ENCODE results near the gene SSU72. TPM values are rescaled to one million over a fixed set of nuclear protein-coding genes. Genes with fewer than 3 reads are reported as not detected.

Gene SSU72
- total RNA-seq, 1 donor from 2014 or later: 94.1 TPM

- Mint-ChIP-seq H3K4me3 (no peak overlapping the region), H3K27ac (no peak overlapping the region), H3K36me3 (peaks cover 26% of the 10 kb centered on the region), H3K9me3 (no peaks in the 10 kb centered on the region), H3K4me1 (no peaks in the 10 kb centered on the region), H3K27me3 (ENCODE audit: insufficient read depth, low read depth) (peaks cover 2% of the 10 kb centered on the region)
- no peaks in the 10 kb centered on the region for H3K36me3 ChIP-seq
- peaks cover 41% of the 10 kb centered on the region for H4K20me1 ChIP-seq (ENCODE audit: low read depth)
- H3K79me2 ChIP-seq (ENCODE audit: low read depth): peaks cover 44% of the 10 kb centered on the region
- no peak overlapping the region for H3K9ac ChIP-seq
- no peak overlapping the region for H3K4me2 ChIP-seq
- H3K27me3 ChIP-seq: no peaks in the 10 kb centered on the region
- TF ChIP-seq CTCF (IDR thresholded peaks at IDR 0.05) (no peak), EZH2 (IDR thresholded peaks at IDR 0.05) (no peak)
- no peaks in the 10 kb centered on the region for H3K9me3 ChIP-seq (ENCODE audit: low read depth)
- H3K27ac ChIP-seq: no peak overlapping the region
- H3K4me3 ChIP-seq: no peak overlapping the region
- no peak overlapping the region for H2AFZ ChIP-seq (replicated peaks)
- H3F3A ChIP-seq (ENCODE audit: low read depth): no peaks in the 10 kb centered on the region
- no peak for DNase-seq (ENCODE audit: low spot score)
- no peaks in the 10 kb centered on the region for H3K4me1 ChIP-seq
Measured at GRCh38 chr1:1561801-1562470, 12.7 kb downstream of the SSU72 start.

GRCh38 chr1:1560178-1560577 lies 14.5 kb downstream of the SSU72 start:
- Mint-ChIP-seq H3K9me3 (no peaks in the 10 kb centered on the region), H3K4me1 (peaks cover 9% of the 10 kb centered on the region), H3K27ac (no peak overlapping the region), H3K36me3 (peaks cover 21% of the 10 kb centered on the region), H3K4me3 (no peak overlapping the region), H3K27me3 (ENCODE audit: insufficient read depth, low read depth) (peaks cover 2% of the 10 kb centered on the region)
- TF ChIP-seq EZH2phosphoT487 (IDR thresholded peaks at IDR 0.05) (no peak), CTCF (IDR thresholded peaks at IDR 0.05) (no peak), EZH2 (IDR thresholded peaks at IDR 0.05) (no peak)
- Histone ChIP-seq H4K20me1 (ENCODE audit: low read depth) (peaks cover 23% of the 10 kb centered on the region), H3K27me3 (no peaks in the 10 kb centered on the region), H3K4me2 (no peak overlapping the region), H3F3A (ENCODE audit: low read depth) (peaks cover 3% of the 10 kb centered on the region), H3K79me2 (ENCODE audit: low read depth) (peaks cover 29% of the 10 kb centered on the region), H3K9ac (no peak overlapping the region), H3K9me3 (ENCODE audit: low read depth) (no peaks in the 10 kb centered on the region), H3K36me3 (no peaks in the 10 kb centered on the region), H2AFZ (replicated peaks) (no peak overlapping the region), H3K4me3 (no peak overlapping the region), H3K4me1 (no peaks in the 10 kb centered on the region), H3K27ac (no peak overlapping the region)
- DNase-seq (ENCODE audit: low spot score): no peak

- Histone ChIP-seq H3K27me3 (no peaks in the 10 kb centered on the region), H3K9ac (no peak overlapping the region), H3K36me3 (no peaks in the 10 kb centered on the region), H3K9me3 (ENCODE audit: low read depth) (no peaks in the 10 kb centered on the region), H3K79me2 (ENCODE audit: low read depth) (peaks cover 18% of the 10 kb centered on the region), H3F3A (ENCODE audit: low read depth) (peaks cover 3% of the 10 kb centered on the region), H4K20me1 (ENCODE audit: low read depth) (peaks cover 18% of the 10 kb centered on the region), H3K4me3 (no peak overlapping the region), H3K4me1 (no peaks in the 10 kb centered on the region), H3K4me2 (no peak overlapping the region), H2AFZ (replicated peaks) (no peak overlapping the region), H3K27ac (no peak overlapping the region)
- no peak for TF ChIP-seq CTCF (IDR thresholded peaks at IDR 0.05)
- TF ChIP-seq EZH2 (IDR thresholded peaks at IDR 0.05): no peak
- TF ChIP-seq EZH2phosphoT487 (IDR thresholded peaks at IDR 0.05): no peak
- Mint-ChIP-seq H3K9me3 (no peaks in the 10 kb centered on the region), H3K4me3 (no peak overlapping the region), H3K27me3 (ENCODE audit: insufficient read depth, low read depth) (peaks cover 2% of the 10 kb centered on the region), H3K36me3 (peaks cover 13% of the 10 kb centered on the region), H3K4me1 (peaks cover 14% of the 10 kb centered on the region), H3K27ac (no peak overlapping the region)
- DNase-seq (ENCODE audit: low spot score): no peak
Measured at GRCh38 chr1:1559066-1559465, 15.6 kb downstream of the SSU72 start.

All from neural progenitor cell (in vitro differentiated cells).